HUES48 (cell line): ENCODE measurements around the gene ME3.
"Not testable (repeated sequence)": the region's sequence is repeated elsewhere in the genome, so short reads cannot be mapped to it uniquely, and the experiment has no call there.

Experiments used
- H3K27ac ChIP-seq: one replicate; pipeline ENCODE4 v1.7.0; 2013; ENCODE audit warnings: low read depth, low read length, inconsistent platforms
- H3K27me3 ChIP-seq: 2 replicates; pipeline ENCODE4 v1.6.1; 2013; ENCODE audit warnings: mild to moderate bottlenecking, low read length; ENCODE audit not compliant: control insufficient read depth, insufficient read depth
- H3K36me3 ChIP-seq: 2 replicates; pipeline ENCODE4 v1.6.1; 2013; ENCODE audit warnings: low read length; ENCODE audit not compliant: control insufficient read depth, insufficient read depth
- H3K4me1 ChIP-seq: 2 replicates; pipeline ENCODE4 v1.6.1; 2013; ENCODE audit warnings: mild to moderate bottlenecking, low read length; ENCODE audit not compliant: control insufficient read depth, insufficient read depth
- H3K4me3 ChIP-seq: 2 replicates; pipeline ENCODE4 v1.5.1; 2013; ENCODE audit warnings: mild to moderate bottlenecking, low read depth, low read length
- H3K9ac ChIP-seq: 2 replicates; pipeline ENCODE4 v1.6.1; 2013; ENCODE audit warnings: mild to moderate bottlenecking, low read depth, low read length, moderate library complexity
- H3K9me3 ChIP-seq: 2 replicates; pipeline ENCODE4 v1.6.1; 2013; ENCODE audit warnings: low read length; ENCODE audit not compliant: control insufficient read depth, insufficient read depth

The ME3 gene

GRCh38 chr11:86571273-86571948 is 101.0 kb downstream of the ME3 start:
- H3K4me1 ChIP-seq, result no peaks in the 10 kb centered on the region
- H3K27ac ChIP-seq, result no peak overlapping the region
- H3K9me3 ChIP-seq, result no peaks in the 10 kb centered on the region
- no peak overlapping the region for H3K4me3 ChIP-seq
- H3K9ac ChIP-seq, result no peak overlapping the region
- H3K27me3 ChIP-seq, result no peaks in the 10 kb centered on the region
- H3K36me3 ChIP-seq, result no peaks in the 10 kb centered on the region

- Histone ChIP-seq H3K36me3 (no peaks in the 10 kb centered on the region), H3K27me3 (no peaks in the 10 kb centered on the region), H3K4me3 (no peak overlapping the region), H3K4me1 (no peaks in the 10 kb centered on the region), H3K9me3 (no peaks in the 10 kb centered on the region), H3K27ac (no peak overlapping the region), H3K9ac (no peak overlapping the region)
Measured at GRCh38 chr11:86570451-86570850, 102.0 kb downstream of the ME3 start.

DNA sequence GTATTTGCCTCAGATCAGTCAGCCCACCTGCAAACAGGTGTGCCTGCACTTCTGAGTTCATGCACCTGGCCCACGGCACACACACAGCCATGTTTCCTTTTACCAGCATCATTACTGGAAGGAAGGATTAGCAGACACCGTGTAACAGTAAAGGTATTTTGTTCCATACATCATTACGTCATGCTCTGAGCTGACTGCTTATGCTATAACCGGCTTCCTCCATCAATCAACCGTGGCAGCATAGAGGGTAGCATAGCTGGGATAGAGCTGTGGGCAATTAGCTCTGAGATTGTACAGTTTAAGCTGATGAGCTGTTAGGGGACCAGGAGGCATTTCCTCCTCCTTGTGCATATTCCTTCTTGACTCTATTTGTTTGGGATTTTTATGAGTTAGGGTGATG is 102.4 kb downstream of the ME3 start:
- no peaks in the 10 kb centered on the region for H3K27me3 ChIP-seq
- H3K4me3 ChIP-seq, result no peak overlapping the region
- no peak overlapping the region for H3K9ac ChIP-seq
- H3K36me3 ChIP-seq, result no peaks in the 10 kb centered on the region
- H3K27ac ChIP-seq, result no peak overlapping the region
- H3K9me3 ChIP-seq, result no peaks in the 10 kb centered on the region
- no peaks in the 10 kb centered on the region for H3K4me1 ChIP-seq

DNA sequence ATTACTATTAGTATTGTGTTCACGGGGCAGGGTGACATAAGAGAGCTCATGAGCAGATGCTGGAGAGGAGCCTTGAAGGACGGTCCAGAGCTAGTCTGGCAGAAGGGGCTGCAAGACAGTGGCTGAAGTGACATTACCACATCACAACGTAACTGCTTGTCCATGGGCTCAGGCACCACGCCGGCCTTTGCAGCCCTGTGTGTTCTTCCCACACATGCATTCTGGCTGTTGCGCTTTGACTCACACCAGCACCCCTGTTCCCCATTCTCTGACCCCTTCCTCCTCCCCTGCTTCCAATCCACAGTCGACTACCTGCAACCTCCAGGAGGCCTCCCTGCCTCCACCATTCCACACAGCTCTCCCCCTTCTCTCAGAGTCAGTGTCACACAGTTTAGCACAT is 103.3 kb downstream of the ME3 start:
- Histone ChIP-seq H3K27me3 (no peaks in the 10 kb centered on the region), H3K9ac (no peak overlapping the region), H3K9me3 (no peaks in the 10 kb centered on the region), H3K36me3 (no peaks in the 10 kb centered on the region), H3K4me1 (no peaks in the 10 kb centered on the region), H3K27ac (no peak overlapping the region), H3K4me3 (no peak overlapping the region)

DNA sequence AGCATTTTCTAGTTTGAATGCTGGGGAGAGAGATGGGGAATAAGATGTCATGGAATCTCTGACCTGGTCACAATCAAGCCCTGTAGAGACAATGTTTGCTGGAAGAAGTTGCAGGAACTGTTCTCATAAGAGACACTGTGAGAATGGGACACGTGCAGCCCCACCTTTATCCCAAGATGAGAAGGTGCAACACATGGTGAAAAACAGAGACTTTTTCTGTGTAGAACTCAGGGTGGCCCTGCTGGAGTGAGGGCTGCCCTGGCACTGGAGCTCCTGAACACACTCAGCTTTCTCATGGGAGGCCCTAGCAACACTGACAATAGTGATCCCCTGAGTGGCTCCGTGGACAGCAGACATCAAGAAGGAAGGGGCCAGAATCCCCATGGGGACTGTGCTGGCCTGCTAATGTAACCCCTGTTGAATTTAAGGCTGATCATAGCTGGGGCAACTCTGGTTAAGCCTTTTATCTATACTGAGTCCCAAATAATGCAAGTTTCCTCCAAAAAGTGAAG is 106.6 kb downstream of the ME3 start:
- Histone ChIP-seq H3K27me3 (no peaks in the 10 kb centered on the region), H3K27ac (no peak overlapping the region), H3K9ac (no peak overlapping the region), H3K4me1 (no peaks in the 10 kb centered on the region), H3K4me3 (no peak overlapping the region), H3K9me3 (no peaks in the 10 kb centered on the region), H3K36me3 (no peaks in the 10 kb centered on the region)

DNA sequence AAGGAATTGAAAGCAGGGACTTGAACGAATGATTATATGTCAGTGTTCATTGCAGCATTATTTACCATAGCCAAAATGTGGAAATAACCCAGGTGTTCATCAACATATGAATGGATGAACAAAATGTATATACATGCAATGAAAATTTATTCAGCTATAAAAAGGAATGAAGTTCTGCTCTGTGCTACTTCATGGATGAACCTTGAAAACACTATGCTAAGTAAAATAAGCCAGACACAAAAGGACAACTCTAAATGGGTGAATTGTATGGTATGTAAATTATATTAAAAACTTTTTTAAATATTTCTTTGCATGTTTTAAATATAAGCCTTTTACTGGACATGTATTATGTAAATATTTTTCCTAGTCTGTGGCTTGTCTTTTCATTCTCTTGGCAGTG is 107.0 kb downstream of the ME3 start:
- Histone ChIP-seq H3K4me1 (no peaks in the 10 kb centered on the region), H3K9ac (no peak overlapping the region), H3K4me3 (no peak overlapping the region), H3K36me3 (no peaks in the 10 kb centered on the region), H3K27me3 (no peaks in the 10 kb centered on the region), H3K9me3 (no peaks in the 10 kb centered on the region), H3K27ac (no peak overlapping the region)

DNA sequence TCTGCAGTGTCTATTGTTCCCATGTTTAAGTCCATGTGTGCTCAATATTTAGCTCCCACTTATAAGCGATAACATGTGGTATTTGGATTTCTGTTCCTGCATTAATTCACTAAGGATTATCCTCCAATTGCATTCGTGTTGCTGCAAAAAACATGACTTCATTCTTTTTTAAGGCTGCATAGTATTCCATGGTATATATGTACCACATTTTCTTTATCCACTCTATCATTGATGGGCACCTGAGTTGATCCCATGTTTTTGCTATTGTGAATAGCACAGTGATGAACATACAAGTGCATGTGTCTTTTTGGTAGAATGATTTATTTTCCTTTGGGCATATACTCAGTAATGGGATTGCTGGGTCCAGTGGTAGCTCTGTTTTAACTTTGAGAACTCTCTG is 109.6 kb downstream of the ME3 start:
- H3K36me3 ChIP-seq, H3K9me3 ChIP-seq, H3K4me1 ChIP-seq, H3K27ac ChIP-seq, H3K27me3 ChIP-seq, H3K9ac ChIP-seq, H3K4me3 ChIP-seq: not testable (repeated sequence)

GRCh38 chr11:86559311-86559945 is 113.0 kb downstream of the ME3 start:
- H3K9ac ChIP-seq, result no peak overlapping the region
- H3K36me3 ChIP-seq, result no peaks in the 10 kb centered on the region
- H3K9me3 ChIP-seq, result no peaks in the 10 kb centered on the region
- no peaks in the 10 kb centered on the region for H3K27me3 ChIP-seq
- H3K4me3 ChIP-seq, result no peak overlapping the region
- H3K27ac ChIP-seq, result peak overlapping the region; percentile 86
- no peaks in the 10 kb centered on the region; the same call in 1 of the 2 replicates for H3K4me1 ChIP-seq

GRCh38 chr11:86558841-86559240 is 113.6 kb downstream of the ME3 start:
- Histone ChIP-seq H3K27me3 (no peaks in the 10 kb centered on the region), H3K9ac (no peak overlapping the region), H3K36me3 (no peaks in the 10 kb centered on the region), H3K4me3 (no peak overlapping the region), H3K4me1 (no peaks in the 10 kb centered on the region; the same call in 1 of the 2 replicates), H3K27ac (peak overlapping the region; percentile 86), H3K9me3 (no peaks in the 10 kb centered on the region)

- Histone ChIP-seq H3K27me3 (no peaks in the 10 kb centered on the region), H3K27ac (no peak overlapping the region), H3K9ac (no peak overlapping the region), H3K4me3 (no peak overlapping the region), H3K9me3 (no peaks in the 10 kb centered on the region), H3K36me3 (no peaks in the 10 kb centered on the region), H3K4me1 (no peaks in the 10 kb centered on the region; the same call in 1 of the 2 replicates)
Measured at GRCh38 chr11:86558207-86558606, 114.2 kb downstream of the ME3 start.

- Histone ChIP-seq H3K9ac (no peak overlapping the region), H3K4me3 (no peak overlapping the region), H3K9me3 (no peaks in the 10 kb centered on the region), H3K27ac (no peak overlapping the region), H3K36me3 (no peaks in the 10 kb centered on the region), H3K4me1 (no peaks in the 10 kb centered on the region; the same call in 1 of the 2 replicates), H3K27me3 (no peaks in the 10 kb centered on the region)
Measured at GRCh38 chr11:86555866-86556265, 116.5 kb downstream of the ME3 start.
